HepG2 (cell line): ENCODE measurements around the gene FAHD1. TPM values are rescaled to one million over a fixed set of nuclear protein-coding genes. Genes with fewer than 3 reads are reported as not detected.

Experiments used
- ARID2 ChIP-seq: sonication (generic); formaldehyde crosslinking; IDR thresholded peaks from 2 replicates; pipeline ENCODE4 v1.8.1; 2022; ENCODE audit warnings: mild to moderate bottlenecking, missing genetic modification reagents, borderline replicate concordance
- BRCA1 ChIP-seq: sonication (generic); formaldehyde crosslinking; IDR thresholded peaks from 2 replicates; pipeline ENCODE4 v1.4.0; 2020; ENCODE audit warnings: missing genetic modification reagents
- CREBL2 ChIP-seq: sonication (generic); formaldehyde crosslinking; IDR thresholded peaks from 2 replicates; pipeline ENCODE4 v1.8.1; 2023; ENCODE audit warnings: missing genetic modification reagents, mild to moderate bottlenecking, borderline replicate concordance
- FOXK1 ChIP-seq: sonication (generic); formaldehyde crosslinking; IDR thresholded peaks from 2 replicates; pipeline ENCODE4 v1.4.0; 2020; ENCODE audit warnings: low read depth, missing genetic modification reagents, borderline replicate concordance
- GABPA ChIP-seq, 2 experiments: IDR thresholded peaks; 2 replicates each; pipeline ENCODE4 v1.6.1; 2011 to 2016; ENCODE audit warnings: low read depth in 2 of 2, low read length in 1 of 2, missing biosample characterization in 1 of 2, missing genetic modification characterization in 1 of 2
- GLI4 ChIP-seq: sonication (generic); formaldehyde crosslinking; IDR thresholded peaks from 2 replicates; pipeline ENCODE4 v1.5.1; 2020; ENCODE audit warnings: missing genetic modification reagents, mild to moderate bottlenecking, moderate library complexity, borderline replicate concordance
- KDM5B ChIP-seq: sonication (generic); formaldehyde crosslinking; IDR thresholded peaks from 2 replicates; pipeline ENCODE4 v1.4.0; 2020; ENCODE audit warnings: missing genetic modification reagents, mild to moderate bottlenecking, borderline replicate concordance
- NFATC3 ChIP-seq: sonication (generic); formaldehyde crosslinking; IDR thresholded peaks from 2 replicates; pipeline ENCODE4 v1.5.1; 2020; ENCODE audit warnings: mild to moderate bottlenecking, missing genetic modification reagents
- PCBP1 ChIP-seq: fragments of 200-400 bp; formaldehyde crosslinking; IDR thresholded peaks from 2 replicates; pipeline ENCODE4 v1.6.1; 2017; ENCODE audit warnings: mild to moderate bottlenecking, low read depth, low read length, borderline replicate concordance
- PITX1 ChIP-seq: sonication (generic); formaldehyde crosslinking; IDR thresholded peaks from 2 replicates; pipeline ENCODE4 v1.5.1; 2020; ENCODE audit warnings: mild to moderate bottlenecking, missing genetic modification reagents
- POLR2AphosphoS2 ChIP-seq: IDR thresholded peaks from 2 replicates; pipeline ENCODE4 v1.6.1; 2011; ENCODE audit warnings: low read depth, low read length, improper control_type of control experiment
- RARA ChIP-seq: IDR thresholded peaks from 2 replicates; pipeline ENCODE4 v1.6.1; 2016; ENCODE audit warnings: missing genetic modification reagents, missing compliant biosample characterization
- RFX3 ChIP-seq: IDR thresholded peaks from 2 replicates; pipeline ENCODE4 v1.6.1; 2016; ENCODE audit warnings: missing biosample characterization, missing genetic modification reagents
- RFXAP ChIP-seq: sonication (generic); formaldehyde crosslinking; IDR thresholded peaks from 2 replicates; pipeline ENCODE4 v1.4.0; 2020; ENCODE audit warnings: missing genetic modification reagents, borderline replicate concordance
- SETDB1 ChIP-seq: sonication (generic); formaldehyde crosslinking; IDR thresholded peaks from 2 replicates; pipeline ENCODE4 v1.5.1; 2020; ENCODE audit warnings: missing genetic modification reagents, mild to moderate bottlenecking, borderline replicate concordance
- SIN3B ChIP-seq: fragments of 150-350 bp; IDR thresholded peaks from 2 replicates; pipeline ENCODE4 v1.6.1; 2014; ENCODE audit warnings: low read length
- SRSF9 ChIP-seq: fragments of 200-400 bp; formaldehyde crosslinking; IDR thresholded peaks from 2 replicates; pipeline ENCODE4 v1.6.1; 2018; ENCODE audit warnings: borderline replicate concordance, mild to moderate bottlenecking, low read depth, low read length; ENCODE audit not compliant: insufficient read depth, poor library complexity, severe bottlenecking
- TIGD3 ChIP-seq: sonication (generic); formaldehyde crosslinking; IDR thresholded peaks from 2 replicates; pipeline ENCODE4 v1.5.1; 2020; ENCODE audit warnings: mild to moderate bottlenecking, missing genetic modification reagents, borderline replicate concordance
- TMF1 ChIP-seq: sonication (generic); formaldehyde crosslinking; IDR thresholded peaks from 2 replicates; pipeline ENCODE4 v1.8.1; 2022; ENCODE audit warnings: low read depth, missing genetic modification reagents
- ZFP36 ChIP-seq: fragments of 150-350 bp; IDR thresholded peaks from 2 replicates; pipeline ENCODE4 v1.6.1; 2018; ENCODE audit warnings: borderline replicate concordance, low read length, low read depth; ENCODE audit not compliant: partially characterized antibody
- ZKSCAN1 ChIP-seq: fragments of 150-350 bp; IDR thresholded peaks from 2 replicates; pipeline ENCODE4 v1.6.1; 2014; ENCODE audit warnings: low read length
- ZMYM4 ChIP-seq: sonication (generic); formaldehyde crosslinking; IDR thresholded peaks from 2 replicates; pipeline ENCODE4 v1.8.1; 2023; ENCODE audit warnings: mild to moderate bottlenecking, missing genetic modification reagents
- ZNF24 ChIP-seq: fragments of 450-650 bp; IDR thresholded peaks from 2 replicates; pipeline ENCODE4 v1.6.1; 2017; ENCODE audit warnings: antibody characterized with exemption, mild to moderate bottlenecking
- ZNF292 ChIP-seq: sonication (generic); formaldehyde crosslinking; IDR thresholded peaks from 2 replicates; pipeline ENCODE4 v1.8.1; 2022; ENCODE audit warnings: mild to moderate bottlenecking, low read depth, missing genetic modification reagents, borderline replicate concordance
- ZNF564 ChIP-seq: sonication (generic); formaldehyde crosslinking; IDR thresholded peaks from 2 replicates; pipeline ENCODE4 v1.8.1; 2023; ENCODE audit warnings: mild to moderate bottlenecking, missing genetic modification reagents
- ZNF775 ChIP-seq: sonication (generic); formaldehyde crosslinking; IDR thresholded peaks from 2 replicates; pipeline ENCODE4 v1.4.0; 2020; ENCODE audit warnings: missing genetic modification reagents, mild to moderate bottlenecking, moderate library complexity, borderline replicate concordance
- ZSCAN21 ChIP-seq: sonication (generic); formaldehyde crosslinking; IDR thresholded peaks from 2 replicates; pipeline ENCODE4 v1.8.0; 2022; ENCODE audit warnings: mild to moderate bottlenecking, missing genetic modification reagents, moderate library complexity, borderline replicate concordance
- polyA plus RNA-seq, 8 experiments: library from polyadenylated mRNA; depleted of rRNA in 3 of 8; stranded (reverse) in 7 of 8; unstranded in 1 of 8; fragments of >200 nt; fragmentation: Illumina TruSeq in 4 of 8; extraction: Trizol in 4 of 8; gene quantifications; 2 replicates each; pipeline versions ENCODE4 v1.2.1 to v1.2.3, GENCODE V29; 2011 to 2016; ENCODE audit warnings: low read depth in 4 of 8, missing spikeins in 1 of 8, mixed read lengths in 1 of 8; ENCODE audit not compliant: insufficient read depth in 1 of 8
- total RNA-seq, 5 experiments: library from RNA; depleted of rRNA; stranded (reverse); fragments of >200 nt; fragmentation: Illumina TruSeq; extraction: Trizol; gene quantifications; 2 replicates each; pipeline ENCODE4 v1.2.3, GENCODE V29; 2016; ENCODE audit warnings: low read depth in 1 of 5
- TF ChIP-seq, protein P1 (sequence below): sonication (generic); formaldehyde crosslinking; IDR thresholded peaks from 2 replicates; pipeline ENCODE4 v1.4.0; 2020; ENCODE audit warnings: missing genetic modification reagents

Gene FAHD1
- total and polyA plus RNA-seq, 2 of the 13 experiments (the other 11 are each of a cell fraction or from before 2014, with no cell fraction given): 39.0 to 45.3 TPM

DNA sequence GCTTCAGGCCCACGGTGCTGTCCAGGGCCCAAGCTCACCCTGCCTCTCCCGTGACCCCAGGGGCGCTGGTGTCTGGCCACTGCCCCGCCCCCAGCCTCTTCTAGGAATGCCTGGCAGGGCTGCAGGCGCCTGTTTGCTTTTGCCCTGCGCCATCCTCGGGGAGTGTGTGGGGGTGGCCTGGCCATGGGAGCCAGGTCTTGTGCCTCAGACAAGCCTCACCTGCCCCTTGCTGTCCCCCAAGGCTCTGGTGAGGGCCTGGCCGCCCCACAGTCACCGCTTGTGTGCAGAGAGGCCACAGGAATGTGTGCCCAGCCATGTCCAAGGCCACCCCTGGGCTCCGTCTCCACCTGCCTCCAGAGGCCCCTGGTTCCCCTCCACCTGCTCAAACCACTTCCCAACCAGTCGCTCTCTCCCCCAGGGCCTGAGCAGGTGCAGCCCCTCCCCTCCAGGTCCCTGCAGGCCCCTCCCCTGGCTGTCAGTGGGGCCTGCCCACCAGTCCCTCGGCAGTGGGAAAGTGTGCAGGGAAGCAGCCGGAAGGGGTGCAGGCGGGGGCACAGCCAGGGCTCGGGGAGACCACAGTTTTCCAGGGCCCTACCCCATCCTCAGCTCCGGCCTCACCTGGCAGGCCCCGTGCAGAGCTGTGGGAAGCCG is 32.7 kb upstream of the FAHD1 start (continued):
- TF ChIP-seq SETDB1 (CRISPR knock-in tag): no peak
- no peak for TF ChIP-seq RFX3 (CRISPR knock-in tag)
- no peak; the same call in 1 of the 2 replicates for TF ChIP-seq ZMYM4 (CRISPR knock-in tag)
- TF ChIP-seq ZKSCAN1: no peak
- no peak for TF ChIP-seq BRCA1 (CRISPR knock-in tag)
- peak; percentile 69; the same call in 1 of the 2 replicates for TF ChIP-seq ZSCAN21 (CRISPR knock-in tag)
- TF ChIP-seq CREBL2 (CRISPR knock-in tag): no peak
- TF ChIP-seq, protein P1, sequence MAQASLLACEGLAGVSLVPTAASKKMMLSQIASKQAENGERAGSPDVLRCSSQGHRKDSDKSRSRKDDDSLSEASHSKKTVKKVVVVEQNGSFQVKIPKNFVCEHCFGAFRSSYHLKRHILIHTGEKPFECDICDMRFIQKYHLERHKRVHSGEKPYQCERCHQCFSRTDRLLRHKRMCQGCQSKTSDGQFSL (CRISPR knock-in tag): 0 out of 2 replicates have a peak, but pooled peaks have one; percentile 57
- TF ChIP-seq GLI4: no peak
- no peak for TF ChIP-seq TMF1 (CRISPR knock-in tag)
- no peak for TF ChIP-seq ZFP36
- no peak for TF ChIP-seq ZNF24
- TF ChIP-seq ZNF564 (CRISPR knock-in tag): no peak
- TF ChIP-seq ZNF775 (CRISPR knock-in tag): no peak
- no peak for TF ChIP-seq POLR2AphosphoS2
- no peak for TF ChIP-seq SRSF9
- peak; percentile 30; the same call in 1 of the 2 replicates for TF ChIP-seq KDM5B (CRISPR knock-in tag)
- TF ChIP-seq PCBP1: no peak
- TF ChIP-seq PITX1: peak; percentile 50; the same call in 1 of the 2 replicates
- TF ChIP-seq FOXK1: no peak
- no peak for TF ChIP-seq GABPA (IDR thresholded peaks at IDR 0.05; ENCODE audit: low read depth, low read length)
- no peak for TF ChIP-seq GABPA (CRISPR knock-in tag; IDR thresholded peaks at IDR 0.05; ENCODE audit: low read depth)
- no peak for TF ChIP-seq ARID2 (CRISPR knock-in tag)
- no peak for TF ChIP-seq RFXAP (CRISPR knock-in tag)
- TF ChIP-seq SIN3B: no peak
- peak; percentile 74; the same call in 1 of the 2 replicates for TF ChIP-seq RARA (CRISPR knock-in tag)
- TF ChIP-seq NFATC3 (CRISPR knock-in tag): no peak
- no peak for TF ChIP-seq ZNF292 (CRISPR knock-in tag)
- TF ChIP-seq TIGD3 (CRISPR knock-in tag): no peak
